OCI-LY7 (cell line): Measurements from ENCODE around the gene SLC25A17. TPM values are rescaled to one million over a fixed set of nuclear protein-coding genes. Genes with fewer than 3 reads are reported as not detected.

Experiments used
- BruUV-seq: library from RNA; stranded (reverse); fragments of 400-500 nt; replicated peaks from 2 replicates; lab custom pipeline; 2021; lab: Mats Ljungman, UMichigan
- CTCF ChIA-PET: fragments of 300-600 bp; sonication (Branson Sonifier 250); formaldehyde crosslinking; loops from one replicate; lab custom pipeline; 2022; ENCODE audit warnings: antibody characterized with exemption; ENCODE audit not compliant: unreplicated experiment; lab: Charles Lee
- POLR2A ChIA-PET: fragments of 300-600 bp; sonication (Branson Sonifier 250); formaldehyde crosslinking; loops from one replicate; lab custom pipeline; 2022; ENCODE audit warnings: antibody characterized with exemption; lab: Charles Lee
- DNase-seq: peaks from one replicate; pipeline ENCODE4 v3.0.0-alpha.2; 2015; ENCODE audit warnings: low spot score
- H2AFZ ChIP-seq: fragments of 200-600 bp; sonication (generic), shearing (Covaris generic); 2 replicates; pipeline ENCODE4 v1.6.1; 2014; ENCODE audit warnings: mild to moderate bottlenecking, antibody characterized with exemption, low read length, moderate library complexity
- H3K27ac ChIP-seq: fragments of 200-600 bp; sonication (generic); 2 replicates; pipeline ENCODE4 v1.5.1; 2014; ENCODE audit warnings: mixed run types, low read depth, mild to moderate bottlenecking, moderate library complexity, low read length, inconsistent platforms; ENCODE audit not compliant: poor library complexity, severe bottlenecking
- H3K36me3 ChIP-seq: fragments of 200-600 bp; sonication (generic); 2 replicates; pipeline ENCODE4 v1.6.1; 2014; ENCODE audit warnings: mild to moderate bottlenecking, antibody characterized with exemption, low read length, moderate library complexity, mixed read lengths; ENCODE audit not compliant: insufficient read depth
- H3K4me1 ChIP-seq: fragments of 200-600 bp; sonication (generic); 2 replicates; pipeline ENCODE4 v1.5.1; 2014; ENCODE audit warnings: mild to moderate bottlenecking, low read length; ENCODE audit not compliant: insufficient read depth, poor library complexity, severe bottlenecking
- H3K4me2 ChIP-seq: fragments of 200-600 bp; sonication (generic); 2 replicates; pipeline ENCODE4 v1.6.1; 2014; ENCODE audit warnings: mild to moderate bottlenecking, low read length
- H3K4me3 ChIP-seq: fragments of 200-600 bp; sonication (generic); 2 replicates; pipeline ENCODE4 v1.5.1; 2014; ENCODE audit warnings: mild to moderate bottlenecking, low read depth, low read length; ENCODE audit not compliant: poor library complexity, severe bottlenecking
- H3K79me2 ChIP-seq: fragments of 200-600 bp; sonication (generic); 2 replicates; pipeline ENCODE4 v1.6.1; 2016; ENCODE audit warnings: low read depth, mild to moderate bottlenecking, low read length, moderate library complexity, mixed read lengths; ENCODE audit not compliant: insufficient read depth
- H3K9me2 ChIP-seq: fragments of 200-600 bp; sonication (generic); 2 replicates; pipeline ENCODE4 v1.6.1; 2016; ENCODE audit warnings: mild to moderate bottlenecking, low read length, mixed read lengths; ENCODE audit not compliant: insufficient read depth
- H3K9me3 ChIP-seq: fragments of 200-600 bp; sonication (generic); 2 replicates; pipeline ENCODE4 v1.6.1; 2014; ENCODE audit warnings: mild to moderate bottlenecking, mixed run types, low read length, mixed read lengths
- H4K20me1 ChIP-seq: fragments of 200-600 bp; sonication (generic); 2 replicates; pipeline ENCODE4 v1.6.1; 2014; ENCODE audit warnings: mild to moderate bottlenecking, antibody characterized with exemption, low read length, moderate library complexity, mixed read lengths; ENCODE audit not compliant: insufficient read depth
- CTCF ChIP-seq: fragments of 200-600 bp; sonication (generic); conservative IDR thresholded peaks from 2 replicates; pipeline ENCODE4 v1.5.1; 2014; ENCODE audit warnings: mild to moderate bottlenecking, antibody characterized with exemption, low read length, moderate library complexity, mixed read lengths
- EZH2phosphoT487 ChIP-seq: fragments of 200-600 bp; sonication (generic); IDR thresholded peaks from 2 replicates; pipeline ENCODE4 v1.6.1; 2018; ENCODE audit warnings: low read depth, borderline replicate concordance, mild to moderate bottlenecking, mixed run types, antibody characterized with exemption, low read length, moderate library complexity, mixed read lengths
- intact Hi-C: fragments of 100-400 bp; cut with micrococcal nuclease; formaldehyde crosslinking; loops from one replicate; pipeline ENCODE4 v1.10.0; 2022; ENCODE audit not compliant: unreplicated experiment
- total RNA-seq, 2 experiments: library from RNA; depleted of rRNA in 1 of 2; stranded (reverse); fragments of >200 nt in 1 of 2; shearing (Covaris generic) in 1 of 2; gene quantifications; 2 replicates each; pipeline ENCODE4 v1.2.3, GENCODE V29; 2014 to 2022

Gene SLC25A17
- total RNA-seq, 2 experiments from 2014 or later: 25.9 to 37.9 TPM

- ChIA-PET POLR2A (no interaction called here), CTCF (no interaction called here)
- Histone ChIP-seq H3K9me3 (peaks cover 8% of the 10 kb centered on the region; the same call in 1 of the 2 replicates), H2AFZ (no peak overlapping the region), H3K9me2 (no peaks in the 10 kb centered on the region), H3K27ac (no peak overlapping the region), H3K4me3 (no peak overlapping the region), H3K4me2 (no peak overlapping the region), H3K36me3 (no peaks in the 10 kb centered on the region), H4K20me1 (no peaks in the 10 kb centered on the region), H3K4me1 (no peaks in the 10 kb centered on the region), H3K79me2 (no peaks in the 10 kb centered on the region)
- peak; percentile 20 for DNase-seq
- no TSS peak for BruUV-seq
- TF ChIP-seq CTCF (no peak), EZH2phosphoT487 (no peak)
- intact Hi-C loops: no loop called here
Observed at GRCh38 chr22:40748388-40749355, 70.5 kb downstream of the SLC25A17 start.

- Histone ChIP-seq H3K9me2 (no peaks in the 10 kb centered on the region), H2AFZ (no peak overlapping the region), H3K36me3 (no peaks in the 10 kb centered on the region), H4K20me1 (no peaks in the 10 kb centered on the region), H3K4me2 (no peak overlapping the region), H3K4me3 (no peak overlapping the region), H3K27ac (no peak overlapping the region), H3K79me2 (no peaks in the 10 kb centered on the region), H3K4me1 (no peaks in the 10 kb centered on the region), H3K9me3 (peaks cover 8% of the 10 kb centered on the region; the same call in 1 of the 2 replicates)
- CTCF ChIA-PET: no interaction called here
- DNase-seq: no peak
- intact Hi-C loops: no loop called here
- POLR2A ChIA-PET: interaction anchor here (0.5 kb wide), 1 partner anchor 26 kb away, joined by 5 read pairs; no protein-coding TSS in a partner anchor
- TF ChIP-seq EZH2phosphoT487 (no peak), CTCF (no peak)
- BruUV-seq: no TSS peak
Observed at GRCh38 chr22:40747361-40747760, 71.8 kb downstream of the SLC25A17 start.
